ENCODE data around the gene SMAD4. TPM values are rescaled to one million over a fixed set of nuclear protein-coding genes. Genes with fewer than 3 reads are reported as not detected.

The SMAD4 gene
- total RNA-seq, 1 experiment from 2014 or later, result 105 TPM

- no peak for TF ChIP-seq ZBTB43 (CRISPR knock-in tag; IDR thresholded peaks at IDR 0.05)
- TF ChIP-seq NR3C1 (CRISPR knock-in tag; conservative IDR thresholded peaks at IDR 0.05; ENCODE audit: low read depth), result no peak
- no peak for TF ChIP-seq JAZF1 (CRISPR knock-in tag; IDR thresholded peaks at IDR 0.05)
- no peak for TF ChIP-seq GTF2I (CRISPR knock-in tag; conservative IDR thresholded peaks at IDR 0.05)
- no peak for TF ChIP-seq ATF6 (CRISPR knock-in tag; IDR thresholded peaks at IDR 0.05)
- no peak for TF ChIP-seq ATF1 (CRISPR knock-in tag; IDR thresholded peaks at IDR 0.05)
- TF ChIP-seq TCF7 (CRISPR knock-in tag; IDR thresholded peaks at IDR 0.05; ENCODE audit: low read depth), result no peak
- TF ChIP-seq CREM (CRISPR knock-in tag; IDR thresholded peaks at IDR 0.05), result no peak
- no peak for TF ChIP-seq ZMAT4 (CRISPR knock-in tag; IDR thresholded peaks at IDR 0.05)
- TF ChIP-seq ZNF281 (CRISPR knock-in tag; IDR thresholded peaks at IDR 0.05), result no peak
- no peak for TF ChIP-seq ZNF317 (CRISPR knock-in tag; IDR thresholded peaks at IDR 0.05; ENCODE audit: borderline replicate concordance, low read depth)
- no peak for TF ChIP-seq MLX (CRISPR knock-in tag; IDR thresholded peaks at IDR 0.05)
- no peak for TF ChIP-seq KAT7 (CRISPR knock-in tag; IDR thresholded peaks at IDR 0.05; ENCODE audit: borderline replicate concordance)
Measured at GRCh38 chr18:51133580-51134160, 103.7 kb downstream of the SMAD4 start (continued).

Other genes with a start within 250 kb of the SMAD4 start
- gene MRO, start 210.2 kb upstream of the SMAD4 start, total RNA-seq (2021), result 0.71 to 2.1 TPM (median 1.1 TPM) in 3 replicates
- 51.9 to 57.0 TPM (median 53.5 TPM) in 3 replicates for gene ME2, start 151.1 kb upstream of the SMAD4 start, total RNA-seq (2021)
- gene ELAC1, start 62.2 kb upstream of the SMAD4 start, total RNA-seq (2021), result 3.9 to 4.3 TPM (median 4.0 TPM) in 3 replicates
- 70.4 to 79.4 TPM (median 73.9 TPM) in 3 replicates for gene MEX3C, start 167.5 kb downstream of the SMAD4 start, total RNA-seq (2021)

All from WTC11 (cell line).